Natural killer cell (primary cell): ENCODE data around the gene RFX1. TPM values are rescaled to one million over a fixed set of nuclear protein-coding genes. Genes with fewer than 3 reads are reported as not detected.

ENCODE experiments used
- ATAC-seq, 3 donors: fragments of 150-1000 bp in 2 of 3; fragments of 200-7000 bp in 1 of 3; cut with Tn5 transposase; 1 replicate in 1 of 3; 2 replicates in 2 of 3; pipeline ENCODE4 v1.10.0; 2021; ENCODE audit warnings: mild to moderate bottlenecking in 2 of 3, moderate library complexity in 2 of 3
- DNase-seq, 2 donors: peaks; one replicate each; pipeline versions ENCODE4 v3.0.0 to v3.0.0-alpha.2; 2013 to 2021; ENCODE audit warnings: mixed read lengths in 1 of 2
- H3K27ac ChIP-seq: one replicate; pipeline ENCODE4 v1.5.1; 2013; ENCODE audit warnings: mild to moderate bottlenecking, low read length
- H3K27me3 ChIP-seq: one replicate; pipeline ENCODE4 v1.6.1; 2013; ENCODE audit warnings: low read length; ENCODE audit not compliant: control insufficient read depth, insufficient read depth
- H3K36me3 ChIP-seq: one replicate; pipeline ENCODE4 v1.6.1; 2013; ENCODE audit warnings: low read length; ENCODE audit not compliant: control insufficient read depth, insufficient read depth
- H3K4me1 ChIP-seq: one replicate; pipeline ENCODE4 v1.6.1; 2013; ENCODE audit warnings: low read length; ENCODE audit not compliant: control insufficient read depth, insufficient read depth
- H3K4me3 ChIP-seq: one replicate; pipeline ENCODE4 v1.5.1; 2013; ENCODE audit warnings: low read length
- H3K9me3 ChIP-seq: one replicate; pipeline ENCODE4 v1.6.1; 2013; ENCODE audit warnings: low read length; ENCODE audit not compliant: control insufficient read depth, insufficient read depth
- H3K27ac Mint-ChIP-seq, 2 donors: one replicate each; pipeline ENCODE4 v1.8.0; 2022; ENCODE audit warnings: mild to moderate bottlenecking in 2 of 2, mixed read lengths in 2 of 2, moderate library complexity in 1 of 2
- H3K27me3 Mint-ChIP-seq, 2 donors: one replicate each; pipeline ENCODE4 v1.8.0; 2022; ENCODE audit warnings: low read depth in 2 of 2, mixed read lengths in 2 of 2
- H3K36me3 Mint-ChIP-seq: one replicate; pipeline ENCODE4 v1.8.0; 2022; ENCODE audit warnings: mixed read lengths
- H3K4me1 Mint-ChIP-seq, 2 donors: one replicate each; pipeline ENCODE4 v1.8.0; 2022; ENCODE audit warnings: mixed read lengths in 2 of 2
- H3K4me3 Mint-ChIP-seq: one replicate; pipeline ENCODE4 v1.8.0; 2022; ENCODE audit warnings: mild to moderate bottlenecking, moderate library complexity, mixed read lengths
- H3K9me3 Mint-ChIP-seq, 2 donors: one replicate each; pipeline ENCODE4 v1.8.0; 2022; ENCODE audit warnings: mixed read lengths in 2 of 2
- WGBS: methylation state at CpG from one replicate; pipeline ENCODE4 v1.1.7; 2013; ENCODE audit warnings: missing lambda C conversion rate; ENCODE audit not compliant: insufficient coverage; 5-methylcytosine and 5-hydroxymethylcytosine counted together
- intact Hi-C: fragments of 100-400 bp; cut with micrococcal nuclease; formaldehyde crosslinking; loops from one replicate; pipeline ENCODE4 v1.14.2; 2022
- total RNA-seq, 4 donors: library from RNA; stranded (reverse); fragments of 120-200 nt in 1 of 4; gene quantifications; one replicate each; pipeline versions ENCODE4 v1.2.3 to v1.2.4, GENCODE V29; 2013 to 2022
- TF ChIP-seq, protein P1 (sequence below): fragments of 200-600 bp; IDR thresholded peaks from one replicate; pipeline ENCODE4 v1.8.0; 2022; ENCODE audit warnings: antibody characterized with exemption

RFX1 gene
- total RNA-seq, 3 donors from 2014 or later (not counting 1 experiment from before 2014, with no cell fraction given): 26.0 to 31.8 (median 30.5) TPM

DNA sequence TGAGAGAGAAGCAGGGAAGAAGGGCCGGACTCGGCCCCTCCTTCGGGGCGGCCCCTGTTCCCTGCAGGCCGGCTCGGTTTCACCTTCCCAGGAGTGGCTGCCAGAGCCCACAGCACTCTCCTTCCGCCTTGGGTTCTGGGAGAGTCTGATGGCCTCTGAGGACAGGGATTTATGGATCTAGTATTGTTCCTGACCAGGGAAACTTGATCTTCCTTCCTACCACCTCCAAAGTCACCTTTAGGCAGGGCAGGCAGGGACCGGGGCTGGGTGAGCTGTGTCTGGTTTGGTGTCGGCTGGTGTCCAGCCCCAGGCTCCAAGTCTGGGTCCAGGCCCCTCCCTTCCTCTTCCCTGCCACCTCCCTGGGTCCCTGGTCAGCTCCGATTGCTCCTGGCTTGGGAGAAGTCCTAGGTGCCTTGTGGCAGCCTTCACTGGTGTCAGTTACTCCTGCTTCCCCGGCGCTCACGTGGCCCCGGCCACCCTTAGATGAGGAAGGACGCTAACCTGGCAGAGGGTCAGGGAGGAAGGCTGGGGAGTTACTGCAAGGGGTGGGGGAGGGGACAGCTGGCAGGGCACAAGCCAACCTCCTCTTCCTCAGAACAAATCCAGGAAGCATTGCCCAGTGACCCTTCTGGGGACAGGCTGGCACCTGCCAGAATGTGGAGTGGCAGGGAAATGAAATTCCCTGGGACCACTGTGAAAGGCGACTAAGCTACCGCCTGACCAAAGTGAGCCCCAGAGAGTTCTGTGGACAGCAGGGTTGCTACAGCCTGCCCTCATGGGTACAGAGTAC lies 18.8 kb downstream of the RFX1 start:
- Mint-ChIP-seq H3K27ac (peak overlapping the region; percentile 97 to 98), H3K27me3 (no peaks in the 10 kb centered on the region), H3K4me3 (peak overlapping the region; percentile 79), H3K9me3 (no peaks in the 10 kb centered on the region), H3K36me3 (no peaks in the 10 kb centered on the region), H3K4me1 (peaks cover 29 to 48% of the 10 kb centered on the region in 2 donors)
- Histone ChIP-seq H3K27me3 (no peaks in the 10 kb centered on the region), H3K27ac (peak overlapping the region; percentile 100), H3K4me3 (peak overlapping the region; percentile 17), H3K9me3 (no peaks in the 10 kb centered on the region), H3K4me1 (peaks cover 54% of the 10 kb centered on the region), H3K36me3 (peaks cover 11% of the 10 kb centered on the region)
- TF ChIP-seq, protein P1, sequence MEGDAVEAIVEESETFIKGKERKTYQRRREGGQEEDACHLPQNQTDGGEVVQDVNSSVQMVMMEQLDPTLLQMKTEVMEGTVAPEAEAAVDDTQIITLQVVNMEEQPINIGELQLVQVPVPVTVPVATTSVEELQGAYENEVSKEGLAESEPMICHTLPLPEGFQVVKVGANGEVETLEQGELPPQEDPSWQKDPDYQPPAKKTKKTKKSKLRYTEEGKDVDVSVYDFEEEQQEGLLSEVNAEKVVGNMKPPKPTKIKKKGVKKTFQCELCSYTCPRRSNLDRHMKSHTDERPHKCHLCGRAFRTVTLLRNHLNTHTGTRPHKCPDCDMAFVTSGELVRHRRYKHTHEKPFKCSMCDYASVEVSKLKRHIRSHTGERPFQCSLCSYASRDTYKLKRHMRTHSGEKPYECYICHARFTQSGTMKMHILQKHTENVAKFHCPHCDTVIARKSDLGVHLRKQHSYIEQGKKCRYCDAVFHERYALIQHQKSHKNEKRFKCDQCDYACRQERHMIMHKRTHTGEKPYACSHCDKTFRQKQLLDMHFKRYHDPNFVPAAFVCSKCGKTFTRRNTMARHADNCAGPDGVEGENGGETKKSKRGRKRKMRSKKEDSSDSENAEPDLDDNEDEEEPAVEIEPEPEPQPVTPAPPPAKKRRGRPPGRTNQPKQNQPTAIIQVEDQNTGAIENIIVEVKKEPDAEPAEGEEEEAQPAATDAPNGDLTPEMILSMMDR: no peak
- intact Hi-C loops: loop anchor here (2.0 to 5.0 kb wide), 4 partner anchors 34 to 106 kb away; partner anchors contain the start of genes DCAF15 and IL27RA
- DNase-seq (no peak), ATAC-seq (no peak)
- 44% methylated on average over 17 of the region's 17 CpGs for WGBS

DNA sequence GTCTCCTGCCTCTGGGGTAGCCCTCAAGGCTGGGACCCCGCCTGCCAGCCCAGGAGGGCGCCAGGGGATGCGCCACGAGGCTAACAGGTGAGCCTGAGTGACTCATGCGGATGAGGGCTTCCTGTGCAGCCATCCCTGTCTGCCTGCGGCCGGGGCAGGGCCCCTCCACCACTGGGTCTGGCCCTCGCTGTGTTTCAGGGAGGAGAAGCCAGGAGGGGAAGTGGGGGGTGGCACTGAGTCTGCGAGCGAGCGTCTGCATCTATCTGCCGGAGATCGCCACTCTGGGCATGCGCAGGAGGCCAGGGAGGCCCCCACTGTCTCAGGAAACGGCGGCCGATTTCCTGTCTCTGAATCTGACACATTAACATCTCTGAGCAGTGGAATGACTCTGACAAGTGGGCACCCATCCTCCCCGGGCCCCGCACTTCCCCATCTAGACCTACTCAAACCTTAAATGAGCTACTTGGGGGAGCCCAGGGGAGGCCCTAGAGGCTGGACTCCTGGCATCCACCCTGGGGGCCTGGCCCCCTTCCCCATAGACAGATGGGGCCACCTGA lies 19.7 kb downstream of the RFX1 start:
- peak overlapping the region; percentile 17 for H3K4me3 ChIP-seq
- Mint-ChIP-seq H3K27ac (peak overlapping the region; percentile 97 to 98), H3K4me3 (peak overlapping the region; percentile 79), H3K36me3 (no peaks in the 10 kb centered on the region), H3K27me3 (no peaks in the 10 kb centered on the region), H3K9me3 (no peaks in the 10 kb centered on the region), H3K4me1 (peaks cover 29 to 49% of the 10 kb centered on the region in 2 donors)
- H3K27me3 ChIP-seq: no peaks in the 10 kb centered on the region
- peak overlapping the region; percentile 100 for H3K27ac ChIP-seq
- 0% methylated on average over 19 of the region's 19 CpGs for WGBS
- TF ChIP-seq, protein P1: no peak
- H3K4me1 ChIP-seq: peaks cover 59% of the 10 kb centered on the region
- H3K9me3 ChIP-seq: no peaks in the 10 kb centered on the region
- ATAC-seq (peak; percentile 86 to 95 (median 87)), DNase-seq (peak; percentile 96 to 99)
- peaks cover 9% of the 10 kb centered on the region for H3K36me3 ChIP-seq
- intact Hi-C loops: loop anchor here (1.0 to 5.0 kb wide), 5 partner anchors 20 to 106 kb away; partner anchors contain the start of genes DCAF15, IL27RA and RFX1

DNA sequence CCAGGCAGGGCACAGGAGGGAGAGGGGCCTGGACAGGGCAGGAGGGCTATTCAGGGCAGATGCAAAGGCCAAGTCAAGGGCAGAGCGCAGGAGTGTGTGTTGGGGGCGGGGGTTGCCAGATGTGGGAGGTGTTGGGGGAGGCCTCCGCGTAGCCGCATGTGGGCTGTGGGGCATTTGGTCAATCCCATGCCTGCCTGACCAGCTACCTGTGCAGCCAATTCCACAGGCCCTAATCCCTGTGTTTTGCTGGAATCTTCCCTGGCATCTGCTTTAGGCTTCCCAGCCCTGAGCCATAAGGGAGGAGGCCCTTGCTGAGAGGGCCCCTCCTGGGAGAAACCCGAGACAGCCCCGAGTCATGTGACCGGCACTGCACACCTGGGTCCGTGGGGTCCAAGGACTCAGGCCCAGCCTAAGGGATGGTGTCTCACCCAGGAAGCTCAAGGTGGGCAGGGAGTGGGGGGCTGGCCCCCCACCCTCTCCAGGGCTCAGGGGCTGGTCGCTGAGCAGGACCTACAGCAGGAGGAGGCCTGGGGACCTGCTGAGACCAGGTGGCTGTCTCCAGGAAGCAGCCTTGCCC lies 20.3 kb downstream of the RFX1 start:
- no peaks in the 10 kb centered on the region for H3K9me3 ChIP-seq
- H3K27ac ChIP-seq: peak overlapping the region; percentile 100
- no peak for ATAC-seq
- H3K4me3 ChIP-seq: no peak overlapping the region
- peak overlapping the region; percentile 97 to 98 for H3K27ac Mint-ChIP-seq
- 38% methylated on average over 10 of the region's 10 CpGs for WGBS
- intact Hi-C loops: loop anchor here (1.0 to 5.0 kb wide), 5 partner anchors 20 to 105 kb away; partner anchors contain the start of genes DCAF15, IL27RA and RFX1
- TF ChIP-seq, protein P1: no peak
- peaks cover 29 to 49% of the 10 kb centered on the region in 2 donors for H3K4me1 Mint-ChIP-seq
- peaks cover 4% of the 10 kb centered on the region for H3K36me3 ChIP-seq
- H3K4me1 ChIP-seq: peaks cover 65% of the 10 kb centered on the region
- no peaks in the 10 kb centered on the region for H3K9me3 Mint-ChIP-seq
- H3K4me3 Mint-ChIP-seq: peak overlapping the region; percentile 79
- DNase-seq: no peak
- no peaks in the 10 kb centered on the region for H3K36me3 Mint-ChIP-seq
- no peaks in the 10 kb centered on the region for H3K27me3 ChIP-seq
- H3K27me3 Mint-ChIP-seq: no peaks in the 10 kb centered on the region
